K562 (cell line): Measurements from ENCODE around the gene ADAMTS15. TPM values are rescaled to one million over a fixed set of nuclear protein-coding genes. Genes with fewer than 3 reads are reported as not detected.
A peak's percentile ranks its signal among the peaks of the same experiment; 100 is the strongest.

Experiments used
- ATAC-seq: fragments of 200-7000 bp; cut with Tn5 transposase; 3 replicates; pipeline ENCODE4 v1.9.1; 2020; ENCODE audit warnings: moderate library complexity
- BruUV-seq: library from RNA; stranded (reverse); fragments of 400-500 nt; replicated peaks from 2 replicates; lab custom pipeline; 2021; lab: Mats Ljungman, UMichigan
- CTCF ChIA-PET: fragments of 300-600 bp; formaldehyde crosslinking; extraction: SDS; loops from one replicate; lab custom pipeline; 2021; ENCODE audit warnings: low intra/inter-chr PET ratio; lab: Yijun Ruan, JAX
- POLR2A ChIA-PET: fragments of 300-600, 350-650 bp; sonication (Branson Sonifier 250); formaldehyde crosslinking; extraction: SDS; loops from one replicate; lab custom pipeline; 2021; ENCODE audit warnings: antibody characterized with exemption, inconsistent platforms; lab: Yijun Ruan, JAX
- DNase-seq, 4 experiments: peaks; one replicate each; pipeline versions ENCODE4 v3.0.0 to v3.0.0-alpha.2; 2011 to 2018; ENCODE audit warnings: low spot score in 3 of 4, mixed read lengths in 3 of 4; ENCODE audit errors: extremely low read depth in 1 of 4
- FAIRE-seq: peaks from 2 replicates; lab custom pipeline; 2011; peaks lifted over from hg19 to GRCh38; lab: Jason Lieb, UNC
- H2AFZ ChIP-seq: 2 replicates; pipeline ENCODE4 v1.6.0; 2011; ENCODE audit warnings: low read depth, low read length, control low read depth, inconsistent platforms
- H3K27ac ChIP-seq: fragments of 200-600 bp; 3 replicates; pipeline ENCODE4 v1.8.0; 2011; ENCODE audit warnings: low read depth, mild to moderate bottlenecking, control low read depth, inconsistent platforms, low read length, moderate library complexity, mixed read lengths; ENCODE audit errors: extremely low read depth
- H3K27me3 ChIP-seq, 2 experiments: fragments of 300-600 bp in 1 of 2; 2 replicates in 1 of 2; 3 replicates in 1 of 2; pipeline versions ENCODE4 v1.6.0 to v1.8.0; 2011; ENCODE audit warnings: inconsistent platforms in 2 of 2, low read length in 2 of 2, mild to moderate bottlenecking in 1 of 2, mixed read lengths in 1 of 2, moderate library complexity in 1 of 2; ENCODE audit not compliant: control insufficient read depth in 2 of 2, insufficient read depth in 2 of 2
- H3K36me3 ChIP-seq: fragments of 300-600 bp; 3 replicates; pipeline ENCODE4 v1.8.0; 2011; ENCODE audit warnings: mild to moderate bottlenecking, low read length, inconsistent platforms; ENCODE audit not compliant: control insufficient read depth, insufficient read depth
- H3K4me1 ChIP-seq, 2 experiments: fragments of 200-600 bp in 1 of 2; replicated peaks in 1 of 2; 2 replicates in 1 of 2; 3 replicates in 1 of 2; pipeline versions ENCODE4 v1.5.1 to v1.8.0; 2011; ENCODE audit warnings: inconsistent platforms in 2 of 2, low read length in 2 of 2, mild to moderate bottlenecking in 1 of 2, mixed read lengths in 1 of 2, moderate library complexity in 1 of 2; ENCODE audit not compliant: control insufficient read depth in 2 of 2, insufficient read depth in 2 of 2
- H3K4me2 ChIP-seq: 2 replicates; pipeline ENCODE4 v1.6.1; 2011; ENCODE audit warnings: low read length, control low read depth, inconsistent platforms, mixed read lengths; ENCODE audit not compliant: insufficient read depth
- H3K4me3 ChIP-seq: fragments of 200-600 bp; sonication (generic), shearing (Covaris generic); 2 replicates; pipeline ENCODE4 v1.5.1; 2016; ENCODE audit warnings: control low read depth, inconsistent platforms
- H3K79me2 ChIP-seq: fragments of 200-600 bp; 3 replicates; pipeline ENCODE4 v1.8.0; 2011; ENCODE audit warnings: low read length, inconsistent platforms; ENCODE audit not compliant: control insufficient read depth, insufficient read depth
- H3K9ac ChIP-seq, 2 experiments: 2 replicates each; pipeline versions ENCODE4 v1.6.0 to v1.6.1; 2011; ENCODE audit warnings: low read depth in 2 of 2, low read length in 2 of 2, control low read depth in 1 of 2, inconsistent platforms in 1 of 2, mild to moderate bottlenecking in 1 of 2, mixed read lengths in 1 of 2; ENCODE audit not compliant: insufficient read depth in 1 of 2
- H3K9me1 ChIP-seq: one replicate; pipeline ENCODE4 v1.6.0; 2011; ENCODE audit warnings: inconsistent platforms, mild to moderate bottlenecking, low read length, moderate library complexity; ENCODE audit not compliant: control insufficient read depth, insufficient read depth
- H3K9me3 ChIP-seq: replicated peaks from 2 replicates; pipeline ENCODE4 v1.5.1; 2011; ENCODE audit warnings: low read depth, low read length, inconsistent platforms; ENCODE audit not compliant: control insufficient read depth, insufficient read depth
- H4K20me1 ChIP-seq: replicated peaks from 2 replicates; pipeline ENCODE4 v1.6.1; 2011; ENCODE audit warnings: low read length, inconsistent platforms, mixed read lengths; ENCODE audit not compliant: control insufficient read depth, insufficient read depth
- SMARCB1 ChIP-seq: IDR thresholded peaks from 2 replicates; pipeline ENCODE4 v1.6.1; 2011; ENCODE audit warnings: improper control_type of control experiment, low read depth; ENCODE audit not compliant: insufficient read length
- TAF9B ChIP-seq: fragments of 450-650 bp; IDR thresholded peaks from 2 replicates; pipeline ENCODE4 v1.6.1; 2018; ENCODE audit warnings: mild to moderate bottlenecking; ENCODE audit not compliant: partially characterized antibody
- WGBS: fragments of 100-300 bp; shearing (Covaris generic); methylation state at CpG from one replicate; pipeline ENCODE4 v1.1.6; 2016; ENCODE audit warnings: low coverage, mixed read lengths; ENCODE audit not compliant: insufficient coverage; ENCODE audit errors: missing lambda C conversion rate; 5-methylcytosine and 5-hydroxymethylcytosine counted together
- in situ Hi-C: fragments of 300-500 bp; cut with MboI; formaldehyde crosslinking; loops from 4 replicates; pipeline ENCODE4 v1.15.0; 2018; ENCODE audit warnings: inconsistent platforms, mixed read lengths
- intact Hi-C: fragments of 100-400 bp; cut with micrococcal nuclease; formaldehyde crosslinking; loops from 2 replicates; pipeline ENCODE4 v1.14.2; 2022
- polyA plus RNA-seq, 8 experiments: library from polyadenylated mRNA; depleted of rRNA in 4 of 8; stranded (reverse) in 5 of 8; unstranded in 3 of 8; fragments of >200 nt; fragmentation: Nextera tagmentation in 2 of 8; fragmentation: Illumina TruSeq in 1 of 8; extraction: Ambion mirVana in 2 of 8; extraction: Trizol in 1 of 8; gene quantifications; 2 replicates each; pipeline versions ENCODE4 v1.2.1 to v1.2.3, GENCODE V29; 2011 to 2014; ENCODE audit warnings: inconsistent platforms in 1 of 8, missing spikeins in 1 of 8
- total RNA-seq, 7 experiments: library from RNA; depleted of rRNA in 6 of 7; stranded (reverse); fragments of >200 nt in 6 of 7; fragmentation: Illumina TruSeq in 2 of 7; extraction: Trizol in 2 of 7; gene quantifications; 2 replicates each; pipeline versions ENCODE4 v1.2.1 to v1.2.3, GENCODE V29; 2011 to 2021; ENCODE audit warnings: low replicate concordance in 1 of 7
- TF ChIP-seq, protein P1 (sequence below): fragments of 450-650 bp; formaldehyde crosslinking; IDR thresholded peaks from 2 replicates; pipeline ENCODE4 v1.4.0; 2020; ENCODE audit warnings: mild to moderate bottlenecking
- TF ChIP-seq, protein P2 (sequence below): fragments of 250-450 bp; sonication (Bioruptor Pico); IDR thresholded peaks from 2 replicates; pipeline ENCODE4 v1.9.0; 2021; ENCODE audit warnings: mild to moderate bottlenecking

Gene ADAMTS15
- total and polyA plus RNA-seq, 9 of the 15 experiments (the other 6 are each of a cell fraction or from before 2014, with no cell fraction given), result 0.04 TPM; not detected in 8

DNA sequence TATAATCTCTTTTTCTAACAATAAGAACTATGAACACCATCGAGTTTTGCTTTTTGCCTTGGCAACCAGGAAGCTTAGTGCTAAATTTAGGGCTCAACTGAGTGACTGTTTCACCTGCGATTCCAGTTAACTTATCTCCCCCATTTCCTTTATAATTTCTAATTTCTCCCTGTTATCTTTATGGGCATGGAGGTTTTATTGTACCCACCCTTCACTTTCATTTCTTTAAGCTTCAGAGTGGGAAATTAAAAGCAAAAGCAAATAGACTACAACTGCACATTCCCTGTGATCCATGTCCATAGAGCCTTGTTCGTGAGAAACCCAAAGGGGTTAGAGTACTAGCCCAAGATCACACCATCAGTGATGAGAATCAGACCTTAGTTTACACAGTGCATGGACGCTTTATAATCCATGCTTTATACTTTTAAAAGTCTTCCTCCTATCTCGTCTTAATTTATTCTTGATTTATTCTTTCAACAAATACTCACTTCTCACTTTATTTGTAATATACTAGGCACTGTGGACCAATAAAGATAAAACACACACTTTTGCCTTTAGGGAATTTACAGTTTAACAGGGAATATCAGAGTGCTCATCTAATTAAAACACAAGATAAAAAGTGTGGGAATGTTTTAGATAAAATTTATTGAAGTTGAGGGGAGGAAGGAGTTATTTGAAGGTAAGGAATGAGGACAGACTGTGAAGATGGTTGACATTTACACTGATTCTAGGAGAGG is 40.6 kb downstream of the ADAMTS15 start:
- DNase-seq (no peak), FAIRE-seq (no peak), ATAC-seq (no peak)
- 0% methylated on average over 5 of the region's 5 CpGs for WGBS
- POLR2A ChIA-PET, result no interaction called here
- Histone ChIP-seq H3K9ac (no peak overlapping the region), H3K27ac (no peak overlapping the region), H3K27me3 (peaks cover 2 to 26% of the 10 kb centered on the region in 2 experiments; a peak in 4 of 5 replicates), H3K4me1 (no peaks in the 10 kb centered on the region), H4K20me1 (no peaks in the 10 kb centered on the region), H3K9me3 (no peaks in the 10 kb centered on the region), H3K36me3 (no peaks in the 10 kb centered on the region), H3K4me3 (no peak overlapping the region), H3K9me1 (no peaks in the 10 kb centered on the region), H3K79me2 (no peaks in the 10 kb centered on the region), H2AFZ (no peak overlapping the region), H3K4me2 (no peak overlapping the region)
- TF ChIP-seq, protein P1, sequence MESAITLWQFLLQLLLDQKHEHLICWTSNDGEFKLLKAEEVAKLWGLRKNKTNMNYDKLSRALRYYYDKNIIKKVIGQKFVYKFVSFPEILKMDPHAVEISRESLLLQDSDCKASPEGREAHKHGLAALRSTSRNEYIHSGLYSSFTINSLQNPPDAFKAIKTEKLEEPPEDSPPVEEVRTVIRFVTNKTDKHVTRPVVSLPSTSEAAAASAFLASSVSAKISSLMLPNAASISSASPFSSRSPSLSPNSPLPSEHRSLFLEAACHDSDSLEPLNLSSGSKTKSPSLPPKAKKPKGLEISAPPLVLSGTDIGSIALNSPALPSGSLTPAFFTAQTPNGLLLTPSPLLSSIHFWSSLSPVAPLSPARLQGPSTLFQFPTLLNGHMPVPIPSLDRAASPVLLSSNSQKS (CRISPR knock-in tag), result no peak
- no peak for TF ChIP-seq SMARCB1
- peak; percentile 15 for TF ChIP-seq TAF9B
- TF ChIP-seq, protein P2, sequence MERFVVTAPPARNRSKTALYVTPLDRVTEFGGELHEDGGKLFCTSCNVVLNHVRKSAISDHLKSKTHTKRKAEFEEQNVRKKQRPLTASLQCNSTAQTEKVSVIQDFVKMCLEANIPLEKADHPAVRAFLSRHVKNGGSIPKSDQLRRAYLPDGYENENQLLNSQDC, result no peak
- BruUV-seq, result no TSS peak
- CTCF ChIA-PET, result no interaction called here
- intact Hi-C loops, result no loop called here
- in situ Hi-C loops, result no loop called here
